HCT116 (cell line): ENCODE data around the gene GFY. TPM values are rescaled to one million over a fixed set of nuclear protein-coding genes. Genes with fewer than 3 reads are reported as not detected.

Experiments used
- ATAC-seq: fragments of 200-7000 bp; cut with Tn5 transposase; 2 replicates; pipeline ENCODE4 v1.9.1; 2020; ENCODE audit warnings: mild to moderate bottlenecking, moderate library complexity
- BruUV-seq: library from RNA; stranded (reverse); fragments of 400-500 nt; replicated peaks from 2 replicates; lab custom pipeline; 2021; lab: Mats Ljungman, UMichigan
- CTCF ChIA-PET: fragments of 300-600 bp; sonication (Branson Sonifier 250); formaldehyde crosslinking; loops from one replicate; lab custom pipeline; 2021; ENCODE audit warnings: antibody characterized with exemption; lab: Charles Lee
- POLR2A ChIA-PET: fragments of 300-600, 350-600 bp; sonication (Branson Sonifier 250); formaldehyde crosslinking; loops from one replicate; lab custom pipeline; 2021; ENCODE audit warnings: antibody characterized with exemption; lab: Charles Lee
- RAD21 ChIA-PET, 2 experiments: fragments of 300-600 bp; sonication (Branson Sonifier 250); formaldehyde crosslinking; loops; one replicate each; lab custom pipeline; 2023; ENCODE audit warnings: low total read pairs in 2 of 2; ENCODE audit not compliant: uncharacterized antibody in 2 of 2, unreplicated experiment in 2 of 2, low non-redundant PET in 1 of 2; lab: Charles Lee
- DNase-seq: peaks from one replicate; pipeline ENCODE4 v3.0.0-alpha.2; 2010; ENCODE audit warnings: low read depth, low spot score
- H2AFZ ChIP-seq: fragments of 200-600 bp; shearing (Covaris generic), sonication (generic); 2 replicates; pipeline ENCODE4 v1.6.1; 2017; ENCODE audit warnings: low read depth, mixed run types, mixed read lengths, antibody characterized with exemption, low read length; ENCODE audit not compliant: poor library complexity, severe bottlenecking
- H3K27ac ChIP-seq: 2 replicates; pipeline ENCODE4 v1.5.1; 2012; ENCODE audit warnings: low read depth, low read length
- H3K27me3 ChIP-seq: fragments of 200-600 bp; sonication (generic); 2 replicates; pipeline ENCODE4 v1.6.1; 2016; ENCODE audit warnings: mixed run types, low read length, mixed read lengths; ENCODE audit not compliant: insufficient read depth
- H3K36me3 ChIP-seq, 2 experiments: fragments of 200-500 bp in 1 of 2; fragments of 200-600 bp in 1 of 2; sonication (Bioruptor generic) in 1 of 2; sonication (generic) in 1 of 2; 2 replicates each; pipeline versions ENCODE4 v1.5.1 to v1.6.1; 2014 to 2016; ENCODE audit warnings: low read length in 2 of 2, inconsistent platforms in 1 of 2, mixed read lengths in 1 of 2, mixed run types in 1 of 2; ENCODE audit not compliant: insufficient read depth in 2 of 2, control insufficient read depth in 1 of 2
- H3K4me1 ChIP-seq, 2 experiments: fragments of 200-600 bp in 1 of 2; sonication (generic) in 1 of 2; 2 replicates each; pipeline versions ENCODE4 v1.5.1 to v1.6.1; 2012 to 2017; ENCODE audit warnings: low read length in 2 of 2, inconsistent platforms in 1 of 2, mild to moderate bottlenecking in 1 of 2, mixed read lengths in 1 of 2, mixed run types in 1 of 2, moderate library complexity in 1 of 2; ENCODE audit not compliant: insufficient read depth in 2 of 2, control insufficient read depth in 1 of 2
- H3K4me2 ChIP-seq: fragments of 200-600 bp; sonication (generic); 2 replicates; pipeline ENCODE4 v1.6.1; 2017; ENCODE audit warnings: mixed run types, low read length, mixed read lengths
- H3K4me3 ChIP-seq, 2 experiments: fragments of 200-600 bp in 1 of 2; sonication (generic) in 1 of 2; replicated peaks in 1 of 2; 2 replicates each; pipeline ENCODE4 v1.5.1; 2011 to 2016; ENCODE audit warnings: low read length in 2 of 2, control low read depth in 1 of 2, low read depth in 1 of 2, mild to moderate bottlenecking in 1 of 2, mixed read lengths in 1 of 2, mixed run types in 1 of 2
- H3K79me2 ChIP-seq: fragments of 200-600 bp; sonication (generic); 2 replicates; pipeline ENCODE4 v1.6.1; 2017; ENCODE audit warnings: mild to moderate bottlenecking, mixed run types, low read length, moderate library complexity, mixed read lengths; ENCODE audit not compliant: insufficient read depth
- H3K9ac ChIP-seq: fragments of 200-600 bp; sonication (generic); 2 replicates; pipeline ENCODE4 v1.6.1; 2016; ENCODE audit warnings: low read length, mixed read lengths
- H3K9me2 ChIP-seq: fragments of 200-600 bp; sonication (generic), shearing (Covaris generic); 2 replicates; pipeline ENCODE4 v1.6.1; 2017; ENCODE audit warnings: mixed run types, mild to moderate bottlenecking, moderate library complexity; ENCODE audit not compliant: insufficient read depth
- H3K9me3 ChIP-seq, 2 experiments: fragments of 200-500 bp in 1 of 2; fragments of 200-600 bp in 1 of 2; sonication (Bioruptor generic) in 1 of 2; sonication (generic) in 1 of 2; 2 replicates each; pipeline ENCODE4 v1.6.1; 2014 to 2017; ENCODE audit warnings: low read length in 2 of 2, mixed read lengths in 2 of 2, inconsistent platforms in 1 of 2, low read depth in 1 of 2, mild to moderate bottlenecking in 1 of 2, mixed run types in 1 of 2, moderate library complexity in 1 of 2; ENCODE audit not compliant: control insufficient read depth in 1 of 2, insufficient read depth in 1 of 2
- H4K20me1 ChIP-seq: fragments of 200-600 bp; sonication (generic), shearing (Covaris generic); 2 replicates; pipeline ENCODE4 v1.6.1; 2017; ENCODE audit warnings: mixed run types, mild to moderate bottlenecking, moderate library complexity; ENCODE audit not compliant: insufficient read depth
- CBX3 ChIP-seq: IDR thresholded peaks from 2 replicates; pipeline ENCODE4 v1.6.1; 2012; ENCODE audit warnings: low read depth
- CEBPB ChIP-seq: IDR thresholded peaks from 2 replicates; pipeline ENCODE4 v1.6.1; 2012; ENCODE audit warnings: low read depth
- EGR1 ChIP-seq: IDR thresholded peaks from 2 replicates; pipeline ENCODE4 v1.6.1; 2012; ENCODE audit warnings: low read depth
- ELF1 ChIP-seq: IDR thresholded peaks from 2 replicates; pipeline ENCODE4 v1.6.1; 2012; ENCODE audit warnings: low read depth, borderline replicate concordance
- EZH2 ChIP-seq: fragments of 200-600 bp; sonication (generic); IDR thresholded peaks from 2 replicates; pipeline ENCODE4 v1.6.1; 2017; ENCODE audit warnings: antibody characterized with exemption, mixed run types
- FOSL1 ChIP-seq: IDR thresholded peaks from 2 replicates; pipeline ENCODE4 v1.6.1; 2012; ENCODE audit warnings: low read depth
- JUND ChIP-seq: IDR thresholded peaks from 2 replicates; pipeline ENCODE4 v1.6.1; 2012
- POLR2A ChIP-seq: IDR thresholded peaks from 2 replicates; pipeline ENCODE4 v1.7.0; 2011; ENCODE audit warnings: borderline replicate concordance; ENCODE audit not compliant: insufficient read depth, insufficient read length; ENCODE audit errors: extremely low read depth
- POLR2AphosphoS5 ChIP-seq: IDR thresholded peaks from 2 replicates; pipeline ENCODE4 v1.6.1; 2011; ENCODE audit warnings: mild to moderate bottlenecking, low read depth, low read length, moderate library complexity
- RAD21 ChIP-seq: IDR thresholded peaks from 2 replicates; pipeline ENCODE4 v1.6.1; 2012; ENCODE audit warnings: low read depth, mild to moderate bottlenecking
- SIN3A ChIP-seq: IDR thresholded peaks from 2 replicates; pipeline ENCODE4 v1.6.1; 2012; ENCODE audit warnings: low read depth
- SP1 ChIP-seq: IDR thresholded peaks from 2 replicates; pipeline ENCODE4 v1.6.1; 2012; ENCODE audit warnings: low read depth
- TCF7L2 ChIP-seq: IDR thresholded peaks from 2 replicates; pipeline ENCODE4 v1.7.0; 2011; ENCODE audit warnings: borderline replicate concordance, inconsistent platforms; ENCODE audit not compliant: insufficient read depth, insufficient read length; ENCODE audit errors: extremely low read depth
- YY1 ChIP-seq: IDR thresholded peaks from 2 replicates; pipeline ENCODE4 v1.6.1; 2011; ENCODE audit warnings: low read length, low read depth, moderate library complexity, mild to moderate bottlenecking; ENCODE audit not compliant: insufficient replicate concordance; ENCODE audit errors: extremely low read depth
- ZFX ChIP-seq: fragments of 450-650 bp; IDR thresholded peaks from 2 replicates; pipeline ENCODE4 v1.6.1; 2017
- intact Hi-C: fragments of 100-400 bp; cut with micrococcal nuclease; formaldehyde crosslinking; loops from 2 replicates; pipeline ENCODE4 v1.10.0; 2022
- total RNA-seq: library from RNA; stranded (reverse); gene quantifications from one replicate; pipeline ENCODE4 v1.2.1, GENCODE V29; 2021; ENCODE audit not compliant: unreplicated experiment
- TF ChIP-seq, protein P1 (sequence below): IDR thresholded peaks from 2 replicates; pipeline ENCODE4 v1.6.1; 2012
- TF ChIP-seq, protein P2 (sequence below): IDR thresholded peaks from 2 replicates; pipeline ENCODE4 v1.6.1; 2012
- TF ChIP-seq, protein P3 (sequence below), 3 experiments: fragments of 200-600 bp in 1 of 3; sonication (generic) in 1 of 3; IDR thresholded peaks in 2 of 3; conservative IDR thresholded peaks in 1 of 3; 2 replicates each; pipeline ENCODE4 v1.5.1; 2012 to 2017; ENCODE audit warnings: low read depth in 2 of 3, low read length in 2 of 3, antibody characterized with exemption in 1 of 3, borderline replicate concordance in 1 of 3, control low read depth in 1 of 3, mild to moderate bottlenecking in 1 of 3, mixed read lengths in 1 of 3, mixed run types in 1 of 3, moderate library complexity in 1 of 3; ENCODE audit not compliant: insufficient read depth in 1 of 3
- TF ChIP-seq, protein P4 (sequence below): IDR thresholded peaks from 2 replicates; pipeline ENCODE4 v1.6.1; 2012; ENCODE audit warnings: low read depth

The GFY gene
- total RNA-seq, 1 experiment from 2014 or later, result 2.6 TPM

DNA sequence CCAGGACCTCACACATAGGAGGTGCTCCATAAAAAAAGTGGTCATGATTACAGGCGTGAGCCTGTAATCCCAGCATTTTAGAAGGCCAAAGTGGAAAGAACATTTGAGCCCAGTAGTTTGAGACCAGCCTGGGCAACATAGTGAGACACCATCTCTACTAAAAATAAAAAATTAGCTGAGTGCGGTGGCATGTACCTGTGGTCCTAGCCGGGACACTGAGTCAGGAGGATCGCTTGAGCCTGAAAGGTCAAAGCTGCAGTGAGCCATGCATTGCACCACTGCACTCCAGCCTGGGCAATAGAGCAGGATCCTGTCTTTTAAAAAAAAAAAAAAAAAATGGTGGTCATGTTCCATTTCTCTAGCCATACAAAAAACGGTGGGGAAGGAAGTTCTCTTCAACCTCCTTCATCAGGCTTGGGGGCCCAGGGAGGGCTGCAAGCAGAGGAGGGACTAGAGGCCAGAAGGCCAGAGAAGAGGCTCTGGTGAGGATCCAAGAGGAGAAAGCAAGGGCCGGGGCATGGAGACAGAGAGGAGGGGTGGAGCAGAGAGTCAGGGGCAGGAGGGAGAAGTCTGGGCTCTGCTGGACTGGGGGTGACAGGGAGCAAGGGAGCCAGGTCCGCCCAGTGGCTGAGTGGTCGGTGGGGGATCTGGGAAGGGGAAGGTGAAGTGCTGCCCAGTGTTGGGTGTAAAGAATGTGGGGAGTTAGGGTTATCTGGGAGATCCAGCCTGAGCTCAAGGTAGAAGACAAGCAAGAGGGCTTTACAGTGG, 28.3 kb upstream of the GFY start:
- Histone ChIP-seq H3K79me2 (no peaks in the 10 kb centered on the region), H3K36me3 (no peaks in the 10 kb centered on the region), H4K20me1 (no peaks in the 10 kb centered on the region), H3K4me1 (peaks cover 3 to 4% of the 10 kb centered on the region in 2 experiments; a peak in 3 of 4 replicates), H3K27ac (no peak overlapping the region), H3K4me3 (no peak overlapping the region), H3K9me3 (no peaks in the 10 kb centered on the region), H3K9ac (no peak overlapping the region), H3K27me3 (no peaks in the 10 kb centered on the region), H2AFZ (no peak overlapping the region), H3K4me2 (no peak overlapping the region), H3K9me2 (no peaks in the 10 kb centered on the region)
- intact Hi-C loops, result no loop called here
- no peak for ATAC-seq
- ChIA-PET RAD21 (interaction anchor here (0.7 to 1.0 kb wide), 2 partner anchors 72 to 79 kb away, joined by 3 to 4 read pairs; no protein-coding TSS in a partner anchor), CTCF (no interaction called here), POLR2A (interaction anchor here (0.7 kb wide), 1 partner anchor 14 kb away, joined by 3 read pairs; no protein-coding TSS in a partner anchor)
- TF ChIP-seq TCF7L2 (no peak), RAD21 (no peak), FOSL1 (no peak), CEBPB (no peak), EZH2 (no peak), JUND (no peak), ZFX (no peak), ELF1 (no peak), POLR2AphosphoS5 (no peak), YY1 (no peak), SP1 (no peak), POLR2A (no peak), SIN3A (no peak), CBX3 (no peak), EGR1 (no peak)
- TF ChIP-seq, protein P1, sequence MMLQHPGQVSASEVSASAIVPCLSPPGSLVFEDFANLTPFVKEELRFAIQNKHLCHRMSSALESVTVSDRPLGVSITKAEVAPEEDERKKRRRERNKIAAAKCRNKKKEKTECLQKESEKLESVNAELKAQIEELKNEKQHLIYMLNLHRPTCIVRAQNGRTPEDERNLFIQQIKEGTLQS, result no peak
- TF ChIP-seq, protein P2, sequence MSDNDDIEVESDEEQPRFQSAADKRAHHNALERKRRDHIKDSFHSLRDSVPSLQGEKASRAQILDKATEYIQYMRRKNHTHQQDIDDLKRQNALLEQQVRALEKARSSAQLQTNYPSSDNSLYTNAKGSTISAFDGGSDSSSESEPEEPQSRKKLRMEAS, result no peak
- TF ChIP-seq, protein P3, sequence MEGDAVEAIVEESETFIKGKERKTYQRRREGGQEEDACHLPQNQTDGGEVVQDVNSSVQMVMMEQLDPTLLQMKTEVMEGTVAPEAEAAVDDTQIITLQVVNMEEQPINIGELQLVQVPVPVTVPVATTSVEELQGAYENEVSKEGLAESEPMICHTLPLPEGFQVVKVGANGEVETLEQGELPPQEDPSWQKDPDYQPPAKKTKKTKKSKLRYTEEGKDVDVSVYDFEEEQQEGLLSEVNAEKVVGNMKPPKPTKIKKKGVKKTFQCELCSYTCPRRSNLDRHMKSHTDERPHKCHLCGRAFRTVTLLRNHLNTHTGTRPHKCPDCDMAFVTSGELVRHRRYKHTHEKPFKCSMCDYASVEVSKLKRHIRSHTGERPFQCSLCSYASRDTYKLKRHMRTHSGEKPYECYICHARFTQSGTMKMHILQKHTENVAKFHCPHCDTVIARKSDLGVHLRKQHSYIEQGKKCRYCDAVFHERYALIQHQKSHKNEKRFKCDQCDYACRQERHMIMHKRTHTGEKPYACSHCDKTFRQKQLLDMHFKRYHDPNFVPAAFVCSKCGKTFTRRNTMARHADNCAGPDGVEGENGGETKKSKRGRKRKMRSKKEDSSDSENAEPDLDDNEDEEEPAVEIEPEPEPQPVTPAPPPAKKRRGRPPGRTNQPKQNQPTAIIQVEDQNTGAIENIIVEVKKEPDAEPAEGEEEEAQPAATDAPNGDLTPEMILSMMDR (IDR thresholded peaks at IDR 0.05 in 2 of 3, conservative IDR thresholded peaks at IDR 0.05 in 1 of 3; ENCODE audit: borderline replicate concordance in 1 of 3, insufficient read depth in 1 of 3, low read depth in 2 of 3, low read length in 2 of 3), result no peak
- TF ChIP-seq, protein P4, sequence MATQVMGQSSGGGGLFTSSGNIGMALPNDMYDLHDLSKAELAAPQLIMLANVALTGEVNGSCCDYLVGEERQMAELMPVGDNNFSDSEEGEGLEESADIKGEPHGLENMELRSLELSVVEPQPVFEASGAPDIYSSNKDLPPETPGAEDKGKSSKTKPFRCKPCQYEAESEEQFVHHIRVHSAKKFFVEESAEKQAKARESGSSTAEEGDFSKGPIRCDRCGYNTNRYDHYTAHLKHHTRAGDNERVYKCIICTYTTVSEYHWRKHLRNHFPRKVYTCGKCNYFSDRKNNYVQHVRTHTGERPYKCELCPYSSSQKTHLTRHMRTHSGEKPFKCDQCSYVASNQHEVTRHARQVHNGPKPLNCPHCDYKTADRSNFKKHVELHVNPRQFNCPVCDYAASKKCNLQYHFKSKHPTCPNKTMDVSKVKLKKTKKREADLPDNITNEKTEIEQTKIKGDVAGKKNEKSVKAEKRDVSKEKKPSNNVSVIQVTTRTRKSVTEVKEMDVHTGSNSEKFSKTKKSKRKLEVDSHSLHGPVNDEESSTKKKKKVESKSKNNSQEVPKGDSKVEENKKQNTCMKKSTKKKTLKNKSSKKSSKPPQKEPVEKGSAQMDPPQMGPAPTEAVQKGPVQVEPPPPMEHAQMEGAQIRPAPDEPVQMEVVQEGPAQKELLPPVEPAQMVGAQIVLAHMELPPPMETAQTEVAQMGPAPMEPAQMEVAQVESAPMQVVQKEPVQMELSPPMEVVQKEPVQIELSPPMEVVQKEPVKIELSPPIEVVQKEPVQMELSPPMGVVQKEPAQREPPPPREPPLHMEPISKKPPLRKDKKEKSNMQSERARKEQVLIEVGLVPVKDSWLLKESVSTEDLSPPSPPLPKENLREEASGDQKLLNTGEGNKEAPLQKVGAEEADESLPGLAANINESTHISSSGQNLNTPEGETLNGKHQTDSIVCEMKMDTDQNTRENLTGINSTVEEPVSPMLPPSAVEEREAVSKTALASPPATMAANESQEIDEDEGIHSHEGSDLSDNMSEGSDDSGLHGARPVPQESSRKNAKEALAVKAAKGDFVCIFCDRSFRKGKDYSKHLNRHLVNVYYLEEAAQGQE, result no peak
- BruUV-seq, result no TSS peak
- DNase-seq, result no peak
